ENCODE data around the gene ABCB10. TPM values are rescaled to one million over a fixed set of nuclear protein-coding genes. Genes with fewer than 3 reads are reported as not detected.

ABCB10 gene
- total RNA-seq, 1 experiment from 2014 or later, result 20.0 TPM

GRCh38 chr1:229553621-229554130, 4.8 kb downstream of the ABCB10 start:
- H3K4me3 ChIP-seq (ENCODE audit: low read depth, low read length, poor library complexity, severe bottlenecking), result no peak overlapping the region
- H3K4me1 ChIP-seq (ENCODE audit: insufficient read depth, low read length, poor library complexity, severe bottlenecking), result peaks cover 25% of the 10 kb centered on the region
- no peaks in the 10 kb centered on the region for H3K27me3 ChIP-seq (replicated peaks; ENCODE audit: insufficient read depth, low read depth, low read length, poor library complexity)
- H3K9me3 ChIP-seq (ENCODE audit: low read depth, low read length, poor library complexity, severe bottlenecking), result no peaks in the 10 kb centered on the region
- intact Hi-C loops (cut with micrococcal nuclease; ENCODE audit: unreplicated experiment), result no loop called here
- H3K36me3 ChIP-seq (ENCODE audit: insufficient read depth, low read length, poor library complexity, severe bottlenecking), result no peaks in the 10 kb centered on the region
- BruUV-seq (replicated peaks), result no TSS peak
- ChIA-PET CTCF (no interaction called here), POLR2A (ENCODE audit: low non-redundant PET) (no interaction called here)
- TF ChIP-seq CTCF (conservative IDR thresholded peaks at IDR 0.05; ENCODE audit: low read depth, low read length) (no peak), EZH2 (IDR thresholded peaks at IDR 0.05; ENCODE audit: borderline replicate concordance, low read depth, low read length, poor library complexity, severe bottlenecking) (no peak)
- H3K27ac ChIP-seq (ENCODE audit: low read depth, low read length, poor library complexity, severe bottlenecking), result no peak overlapping the region
- DNase-seq (ENCODE audit: low spot score), result no peak

- peaks cover 25% of the 10 kb centered on the region for H3K4me1 ChIP-seq (ENCODE audit: insufficient read depth, low read length, poor library complexity, severe bottlenecking)
- no peak for TF ChIP-seq EZH2 (IDR thresholded peaks at IDR 0.05; ENCODE audit: borderline replicate concordance, low read depth, low read length, poor library complexity, severe bottlenecking)
- no peak for TF ChIP-seq CTCF (conservative IDR thresholded peaks at IDR 0.05; ENCODE audit: low read depth, low read length)
- H3K9me3 ChIP-seq (ENCODE audit: low read depth, low read length, poor library complexity, severe bottlenecking), result no peaks in the 10 kb centered on the region
- no peak overlapping the region for H3K27ac ChIP-seq (ENCODE audit: low read depth, low read length, poor library complexity, severe bottlenecking)
- H3K36me3 ChIP-seq (ENCODE audit: insufficient read depth, low read length, poor library complexity, severe bottlenecking), result no peaks in the 10 kb centered on the region
- CTCF ChIA-PET, result no interaction called here
- POLR2A ChIA-PET (ENCODE audit: low non-redundant PET), result no interaction called here
- BruUV-seq (replicated peaks), result no TSS peak
- no peak overlapping the region for H3K4me3 ChIP-seq (ENCODE audit: low read depth, low read length, poor library complexity, severe bottlenecking)
- intact Hi-C loops (cut with micrococcal nuclease; ENCODE audit: unreplicated experiment), result no loop called here
- H3K27me3 ChIP-seq (replicated peaks; ENCODE audit: insufficient read depth, low read depth, low read length, poor library complexity), result no peaks in the 10 kb centered on the region
- DNase-seq (ENCODE audit: low spot score), result no peak
Observed at GRCh38 chr1:229552732-229553131, 5.8 kb downstream of the ABCB10 start.

- no peaks in the 10 kb centered on the region for H3K9me3 ChIP-seq (ENCODE audit: low read depth, low read length, poor library complexity, severe bottlenecking)
- peaks cover 9% of the 10 kb centered on the region for H3K36me3 ChIP-seq (ENCODE audit: insufficient read depth, low read length, poor library complexity, severe bottlenecking)
- H3K4me3 ChIP-seq (ENCODE audit: low read depth, low read length, poor library complexity, severe bottlenecking), result no peak overlapping the region
- no peaks in the 10 kb centered on the region for H3K27me3 ChIP-seq (replicated peaks; ENCODE audit: insufficient read depth, low read depth, low read length, poor library complexity)
- DNase-seq (ENCODE audit: low spot score), result no peak
- TF ChIP-seq EZH2 (IDR thresholded peaks at IDR 0.05; ENCODE audit: borderline replicate concordance, low read depth, low read length, poor library complexity, severe bottlenecking) (no peak), CTCF (conservative IDR thresholded peaks at IDR 0.05; ENCODE audit: low read depth, low read length) (no peak)
- intact Hi-C loops (cut with micrococcal nuclease; ENCODE audit: unreplicated experiment), result no loop called here
- BruUV-seq (replicated peaks), result no TSS peak
- ChIA-PET POLR2A (ENCODE audit: low non-redundant PET) (no interaction called here), CTCF (no interaction called here)
- H3K27ac ChIP-seq (ENCODE audit: low read depth, low read length, poor library complexity, severe bottlenecking), result no peak overlapping the region
- H3K4me1 ChIP-seq (ENCODE audit: insufficient read depth, low read length, poor library complexity, severe bottlenecking), result peaks cover 18% of the 10 kb centered on the region
Observed at GRCh38 chr1:229550812-229551567, 7.5 kb downstream of the ABCB10 start.

Measured in A673 (cell line).